Measurements from ENCODE around the gene CYBC1.

The CYBC1 gene

DNA sequence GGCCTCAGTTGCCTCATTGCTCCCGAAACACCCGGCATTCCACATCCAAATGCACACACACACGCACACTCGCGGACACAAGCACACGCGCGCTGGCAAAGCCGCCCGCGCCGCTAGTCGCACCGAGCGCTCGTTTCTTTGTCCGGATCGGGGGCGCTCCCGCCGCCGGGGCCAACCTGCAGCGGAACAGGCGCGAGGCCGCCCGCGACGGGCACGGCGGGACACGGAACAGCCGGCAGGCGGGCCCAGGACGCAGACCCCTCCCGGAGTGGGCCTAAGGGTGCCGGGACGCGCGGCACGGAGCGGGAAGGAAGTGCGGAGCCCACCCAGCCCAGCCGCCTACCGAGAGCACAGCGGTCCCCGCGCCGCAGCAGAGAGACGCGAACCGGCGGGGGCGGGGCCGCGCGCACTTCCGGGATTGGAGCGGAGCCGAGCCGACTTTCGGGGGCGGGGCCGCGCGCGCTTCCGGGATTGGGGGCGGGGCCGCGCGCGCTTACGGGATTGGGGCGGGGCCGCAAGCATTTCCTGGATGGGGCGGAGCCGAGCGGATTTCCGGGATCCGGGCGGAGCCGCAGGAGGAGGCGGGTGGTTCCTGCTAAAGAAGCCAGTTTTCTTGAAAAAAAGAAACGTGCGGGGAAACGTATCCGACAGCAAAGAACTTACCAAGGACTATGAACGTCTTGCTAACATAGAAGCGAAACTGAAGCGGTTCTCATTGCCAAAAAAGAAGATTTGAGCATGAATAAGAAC is at the start of gene CYBC1:
CYBC1 (minus strand) TSS at position 396 of the 750 bp plus-strand sequence. CDS start 1,498 bp downstream, outside the sequence.
- peak; percentile 74 for DNase-seq

DNA sequence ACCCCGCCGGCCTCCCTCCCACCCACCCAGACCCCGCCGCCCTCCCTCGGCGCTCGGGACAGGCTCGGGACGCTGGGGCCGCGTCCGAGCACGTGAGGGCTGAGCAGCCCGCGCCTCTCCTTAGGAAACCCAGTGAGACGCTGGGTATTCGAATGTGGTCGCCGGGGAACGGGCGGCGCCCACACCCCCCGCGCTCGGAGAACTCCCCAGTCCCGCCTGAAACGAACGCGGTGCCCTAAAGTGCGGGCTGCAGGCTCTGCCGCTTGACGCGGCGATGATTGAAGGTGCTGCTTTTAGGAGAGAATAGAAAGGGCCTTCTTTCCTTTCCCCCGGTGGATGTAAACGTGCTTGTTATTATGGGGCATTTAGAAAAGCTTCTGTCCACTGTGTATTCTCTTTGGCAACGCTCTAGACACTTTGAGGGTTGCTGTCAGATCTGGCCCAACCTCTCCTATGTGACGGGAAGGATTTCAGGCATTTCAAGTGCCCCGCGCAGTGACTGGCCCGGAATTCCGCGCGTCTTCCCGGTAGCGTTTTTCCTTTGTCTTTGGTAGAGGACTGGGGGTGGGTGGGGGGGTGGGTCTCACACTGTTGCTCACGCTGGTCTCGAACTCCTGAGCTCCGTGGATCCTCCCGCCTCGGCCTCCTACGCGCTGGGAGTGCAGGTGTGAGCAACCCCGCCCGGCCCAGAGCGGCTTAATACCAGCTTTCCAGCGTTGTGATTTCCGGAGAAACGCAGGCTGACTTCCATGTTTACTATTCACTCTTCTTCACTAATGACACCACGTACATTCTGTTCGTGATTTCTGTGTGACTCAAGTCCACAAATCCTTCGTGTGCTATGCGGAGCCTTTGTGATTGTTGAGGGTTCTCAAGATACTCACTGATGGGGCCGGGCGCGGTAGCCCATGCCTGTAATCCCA is 47.2 kb upstream of the CYBC1 start:
- peak; percentile 28 for DNase-seq

DNA sequence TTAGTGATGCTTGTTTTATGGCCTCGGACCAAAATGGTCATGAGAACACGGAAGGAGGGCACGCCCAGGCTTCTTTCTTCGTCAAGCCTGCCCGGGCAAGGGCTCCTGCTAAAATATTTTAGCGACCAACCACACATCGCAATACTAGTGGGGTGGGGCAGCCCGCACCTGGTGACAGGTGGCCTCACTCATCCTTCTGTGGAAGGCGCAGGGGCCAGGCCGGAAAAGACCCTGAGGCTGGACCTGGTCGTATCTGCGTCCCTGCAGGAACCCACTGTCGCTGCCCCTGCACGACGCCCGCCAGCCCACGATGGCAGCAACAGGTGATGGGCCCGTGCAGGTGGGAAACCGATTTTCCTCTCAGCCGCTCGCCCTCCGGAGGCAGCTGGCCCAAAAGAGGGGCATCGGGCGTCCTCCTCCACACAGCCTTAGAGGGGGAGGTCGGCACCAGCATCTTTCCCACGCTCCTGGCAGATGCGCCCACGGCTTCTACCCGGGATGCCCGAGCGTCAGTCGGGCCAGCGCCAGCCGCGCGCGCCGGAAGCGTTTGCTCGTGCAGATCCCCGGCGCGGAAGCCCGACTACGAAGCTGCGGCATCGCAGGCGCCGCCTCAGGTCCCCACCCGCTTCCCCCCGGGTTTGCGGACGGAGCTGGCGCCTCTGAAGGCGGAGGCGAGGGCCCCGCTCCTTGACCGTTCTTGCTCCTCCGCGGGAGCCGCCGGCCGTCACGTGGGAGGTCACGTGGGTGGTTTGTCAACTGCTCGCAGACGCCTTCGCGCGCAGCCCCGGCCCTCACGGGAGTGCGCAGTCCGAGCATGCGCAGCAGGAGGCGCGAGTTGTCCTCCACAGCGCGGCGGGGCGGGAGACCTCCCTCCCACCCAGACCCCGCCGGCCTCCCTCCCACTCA is 46.2 kb upstream of the CYBC1 start:
- DNase-seq = peak; percentile 86

DNA sequence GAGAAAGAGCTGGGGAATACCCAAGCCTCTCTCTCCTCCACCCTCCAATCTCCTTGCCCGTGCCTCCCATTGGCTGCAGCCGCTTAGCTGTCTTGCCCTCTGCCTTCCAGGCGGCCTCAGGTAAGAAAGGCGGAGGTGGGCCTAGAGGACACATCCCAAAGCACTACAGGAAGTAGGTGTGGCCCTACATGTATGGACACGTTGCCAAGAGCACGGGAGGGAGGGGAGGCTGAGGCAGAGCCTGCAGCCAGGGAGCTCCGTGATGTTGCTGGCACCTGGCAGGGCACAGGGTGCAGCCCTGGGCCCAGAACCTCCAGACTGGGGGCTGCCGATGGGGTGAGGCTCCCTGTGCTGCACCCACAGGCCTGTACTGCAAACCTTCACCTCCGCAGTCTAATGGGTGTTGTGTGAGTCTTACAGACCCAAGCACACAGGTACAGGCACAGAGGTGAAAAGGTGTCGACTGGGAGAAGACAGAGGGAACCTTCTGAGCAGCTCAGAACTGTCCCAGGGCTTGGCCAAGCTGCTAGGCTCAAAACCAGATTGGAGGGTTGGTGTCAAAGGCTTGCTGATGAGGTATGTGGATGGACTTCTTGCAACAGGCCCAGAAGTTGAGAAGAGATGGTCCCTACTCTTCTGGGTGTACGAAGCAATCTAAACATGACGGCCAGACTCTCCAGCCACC is 45.4 kb upstream of the CYBC1 start:
- peak; percentile 69 for DNase-seq

DNA sequence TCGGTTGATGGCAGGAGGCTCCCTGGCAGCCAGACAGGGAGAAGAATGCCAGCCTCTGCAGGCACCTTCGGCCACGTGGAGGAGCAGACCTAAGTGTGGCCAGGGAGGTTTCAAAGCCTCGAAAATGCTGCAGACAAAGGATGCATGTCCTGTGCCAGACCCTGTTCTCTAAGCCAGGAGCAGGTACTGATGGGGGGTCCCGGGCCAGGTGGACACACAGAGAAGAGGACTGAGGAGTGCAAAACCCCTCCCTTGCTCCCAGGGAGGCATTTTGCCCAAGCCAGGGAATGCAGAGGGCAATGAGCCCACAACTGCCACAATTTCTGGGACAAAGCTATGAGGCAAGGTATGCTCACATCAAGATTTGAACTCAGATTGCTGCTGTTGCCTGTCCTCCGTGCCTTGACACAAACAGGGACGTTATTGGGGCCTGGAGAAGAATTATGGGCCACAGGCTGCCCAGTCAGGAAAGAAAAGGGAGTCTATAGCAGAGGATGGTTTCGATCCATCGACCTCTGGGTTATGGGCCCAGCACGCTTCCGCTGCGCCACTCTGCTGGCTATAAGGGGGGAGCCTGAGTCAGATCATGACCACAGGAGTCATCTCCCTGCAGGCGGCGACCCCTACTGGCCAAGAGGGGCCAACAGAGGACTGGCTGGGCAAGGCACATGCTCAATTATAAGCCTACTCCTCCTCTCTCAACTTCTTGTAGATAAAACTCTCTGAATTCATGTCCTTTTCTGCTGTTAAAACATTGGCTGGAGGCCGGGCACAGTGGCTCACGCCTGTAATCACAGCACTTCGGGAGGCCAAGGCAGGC is 43.9 kb upstream of the CYBC1 start:
- DNase-seq = peak; percentile 95

DNA sequence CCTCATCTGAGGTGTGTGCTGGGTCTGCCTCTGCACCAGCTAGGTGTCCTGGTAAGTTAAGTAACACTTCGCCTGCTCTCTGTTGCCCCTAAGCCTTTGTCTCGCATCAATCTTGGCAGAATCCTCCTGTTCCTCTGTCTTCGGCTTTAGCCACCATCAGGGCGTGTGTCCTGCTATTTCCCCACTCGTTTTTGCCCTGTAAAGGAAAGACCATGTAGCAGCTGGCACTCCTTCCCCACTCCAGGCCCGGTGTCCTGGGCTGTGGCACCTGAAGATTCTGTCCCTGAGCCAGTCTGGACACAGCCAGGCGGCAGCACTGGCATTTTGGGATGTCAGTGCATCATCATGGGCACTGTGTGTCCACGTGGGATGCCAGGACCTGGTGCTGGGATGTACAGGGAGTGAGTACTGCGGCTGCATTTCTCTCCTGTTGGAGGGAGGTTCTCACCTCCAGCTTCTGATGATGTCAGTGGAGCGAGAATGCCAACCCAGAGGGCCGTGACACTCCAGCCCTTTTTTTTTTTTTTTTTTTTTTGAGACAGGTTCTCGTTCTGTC is 42.8 kb upstream of the CYBC1 start:
- DNase-seq = no peak

DNA sequence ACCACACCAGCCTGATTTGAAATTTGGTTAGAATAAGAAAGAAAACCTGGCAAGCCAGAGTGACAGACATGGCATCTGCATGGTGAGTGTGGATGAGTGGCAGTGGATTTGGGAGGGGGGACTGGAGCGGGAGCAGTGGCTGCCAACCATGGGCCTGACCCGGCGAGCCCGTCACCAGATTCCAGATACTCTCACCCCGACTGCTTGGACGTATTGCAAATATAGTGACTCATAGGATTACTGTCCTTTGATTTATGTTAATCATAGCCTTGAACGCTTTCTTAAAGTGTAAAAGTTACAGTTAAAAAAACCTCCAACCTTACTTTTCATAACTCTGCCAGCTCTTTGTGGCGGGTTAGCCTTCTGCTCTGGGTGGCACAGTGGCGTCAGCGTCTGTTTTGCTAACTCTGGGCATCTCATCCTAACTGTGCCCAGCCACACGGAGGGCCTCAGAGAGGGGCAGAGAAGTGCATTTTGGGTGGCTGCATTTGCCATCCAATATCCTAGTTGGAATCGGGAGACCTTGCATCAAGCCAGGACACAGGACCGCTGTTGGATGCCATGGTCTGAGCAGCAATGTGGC is 42.2 kb upstream of the CYBC1 start:
- no peak for DNase-seq

DNA sequence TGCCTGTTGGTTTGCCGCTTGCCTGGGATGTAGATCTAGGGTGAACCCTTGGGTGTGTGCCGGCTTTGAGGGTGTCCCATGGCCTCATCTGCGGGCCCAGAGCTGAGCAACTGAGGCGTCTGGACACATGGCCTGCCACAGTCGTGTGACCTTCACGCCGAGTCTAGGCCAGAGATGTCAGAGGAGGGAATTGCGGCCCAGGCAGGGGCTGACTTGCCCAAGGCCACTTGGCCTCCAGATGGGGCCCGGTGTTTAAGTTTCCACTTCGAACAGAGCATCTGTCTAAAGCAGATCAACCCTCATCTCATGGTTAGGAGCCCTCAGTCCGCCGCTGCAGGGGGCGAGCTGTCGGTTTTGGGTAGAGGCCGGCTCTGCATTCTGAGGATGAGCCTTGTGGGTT is 41.0 kb upstream of the CYBC1 start:
- DNase-seq = no peak

DNA sequence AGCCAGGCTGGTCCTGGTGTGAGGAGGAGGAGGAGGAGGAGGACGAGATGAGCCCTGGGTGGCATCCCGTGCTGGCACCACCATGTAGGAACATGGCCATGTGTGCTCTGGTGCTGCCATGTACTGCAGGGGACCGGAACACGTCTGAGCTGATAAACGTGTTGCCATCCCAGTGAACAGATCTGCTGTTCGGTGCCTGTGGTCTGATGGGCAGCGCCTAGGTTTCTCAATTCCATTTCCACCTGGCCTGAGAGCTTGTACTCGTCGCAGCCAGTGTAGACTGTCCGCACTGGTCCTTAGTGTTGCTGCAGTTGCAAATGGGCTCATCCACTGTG is 40.6 kb upstream of the CYBC1 start:
- DNase-seq = no peak

DNA sequence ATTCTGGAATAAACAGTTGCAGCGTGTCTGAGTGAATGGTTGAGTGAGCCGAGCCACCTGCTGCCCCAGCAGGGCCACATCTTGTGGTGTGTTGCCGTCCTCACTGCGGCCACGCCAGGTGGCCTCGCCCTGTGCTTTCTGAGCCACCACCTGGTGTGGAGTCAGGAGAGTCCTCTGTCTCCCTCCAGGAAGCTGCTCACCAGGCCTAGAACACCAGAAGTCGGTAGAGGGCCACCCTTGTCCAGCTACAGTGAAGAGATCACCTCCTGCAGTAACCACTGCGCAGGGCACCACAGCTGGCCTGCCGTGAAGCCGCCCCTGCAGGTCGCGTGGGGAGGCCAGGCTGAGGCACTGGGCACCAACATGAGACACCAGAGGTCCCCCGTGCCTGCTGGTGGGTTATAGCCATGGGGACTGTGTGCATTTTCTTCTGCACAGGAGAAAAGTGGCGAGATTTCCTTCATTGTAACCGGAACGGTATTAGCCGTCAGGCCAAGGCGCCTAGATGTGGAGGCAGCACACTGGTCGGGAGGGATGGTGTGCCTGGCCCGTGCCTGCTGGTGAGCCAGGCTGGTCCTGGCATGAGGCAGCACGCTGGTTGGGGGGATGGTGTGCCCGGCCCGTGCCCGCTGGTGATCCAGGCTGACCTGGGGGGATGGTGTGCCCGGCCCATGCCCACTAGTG is 40.1 kb upstream of the CYBC1 start:
- peak; percentile 66 for DNase-seq

DNA sequence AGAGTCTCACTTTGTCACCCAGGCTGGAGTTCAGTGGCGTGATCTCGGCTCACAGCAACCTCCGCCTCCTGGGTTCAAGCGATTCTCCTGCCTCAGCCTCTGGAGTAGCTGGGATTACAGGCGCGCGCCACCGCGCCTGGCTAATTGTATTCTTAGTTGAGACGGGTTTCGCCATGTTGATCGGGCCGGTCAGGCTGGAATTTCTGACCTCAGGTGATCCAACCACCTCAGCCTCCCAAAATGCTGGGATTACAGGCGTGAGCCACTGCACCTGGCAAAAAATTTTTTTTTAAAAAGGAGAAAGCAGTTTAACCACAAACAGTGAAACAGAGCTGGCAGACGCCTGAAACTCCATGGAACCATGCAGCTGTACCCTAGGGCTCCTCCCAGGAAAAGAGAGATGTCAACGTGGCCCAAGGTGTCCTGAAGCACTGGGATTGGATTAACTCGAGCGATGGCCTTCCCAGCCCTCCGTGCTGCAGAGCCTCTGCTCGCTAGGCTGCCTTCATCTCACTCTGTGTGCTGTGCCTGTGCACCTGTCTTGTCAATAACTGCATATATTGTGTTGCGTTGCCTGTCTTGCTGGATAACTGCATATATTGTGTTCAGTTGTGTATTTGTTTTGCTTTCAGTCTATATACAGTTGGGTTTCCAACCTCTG is 39.4 kb upstream of the CYBC1 start:
- DNase-seq = no peak

DNA sequence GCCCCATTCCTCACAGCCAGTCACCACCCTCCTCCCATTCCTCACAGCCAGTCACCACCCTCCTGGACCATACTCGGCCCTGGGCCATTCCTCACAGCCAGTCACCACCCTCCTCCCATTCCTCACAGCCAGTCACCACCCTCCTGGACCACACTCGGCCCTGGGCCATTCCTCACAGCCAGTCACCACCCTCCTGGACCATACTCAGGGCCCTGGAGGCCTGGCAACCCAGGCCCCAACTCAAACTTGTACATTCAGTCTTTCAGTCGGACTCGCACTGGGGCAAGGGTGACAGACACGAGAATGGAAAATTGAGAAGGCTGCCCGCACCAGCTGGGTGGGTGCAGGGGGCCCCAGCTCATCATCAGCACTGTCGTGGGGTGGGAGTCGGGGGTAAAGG is 38.6 kb upstream of the CYBC1 start:
- no peak for DNase-seq

DNA sequence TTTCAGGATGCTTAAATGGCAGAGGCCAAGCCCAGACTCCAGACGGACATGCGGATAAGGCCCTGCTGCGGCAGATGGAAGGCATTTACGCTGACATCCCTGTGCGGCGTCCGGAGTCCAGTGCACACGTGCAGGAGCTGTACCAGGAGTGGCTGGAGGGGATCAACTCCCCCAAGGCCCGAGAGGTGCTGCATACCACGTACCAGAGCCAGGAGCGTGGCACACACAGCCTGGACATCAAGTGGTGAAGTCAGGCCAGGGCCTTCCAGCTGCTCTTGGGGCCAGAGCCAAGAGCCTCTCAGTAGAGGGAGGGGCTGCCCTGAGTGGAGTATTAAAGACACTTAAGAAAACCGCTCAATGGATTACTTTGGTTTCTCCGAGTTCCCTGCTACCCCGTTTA is 37.4 kb upstream of the CYBC1 start:
- no peak for DNase-seq

DNA sequence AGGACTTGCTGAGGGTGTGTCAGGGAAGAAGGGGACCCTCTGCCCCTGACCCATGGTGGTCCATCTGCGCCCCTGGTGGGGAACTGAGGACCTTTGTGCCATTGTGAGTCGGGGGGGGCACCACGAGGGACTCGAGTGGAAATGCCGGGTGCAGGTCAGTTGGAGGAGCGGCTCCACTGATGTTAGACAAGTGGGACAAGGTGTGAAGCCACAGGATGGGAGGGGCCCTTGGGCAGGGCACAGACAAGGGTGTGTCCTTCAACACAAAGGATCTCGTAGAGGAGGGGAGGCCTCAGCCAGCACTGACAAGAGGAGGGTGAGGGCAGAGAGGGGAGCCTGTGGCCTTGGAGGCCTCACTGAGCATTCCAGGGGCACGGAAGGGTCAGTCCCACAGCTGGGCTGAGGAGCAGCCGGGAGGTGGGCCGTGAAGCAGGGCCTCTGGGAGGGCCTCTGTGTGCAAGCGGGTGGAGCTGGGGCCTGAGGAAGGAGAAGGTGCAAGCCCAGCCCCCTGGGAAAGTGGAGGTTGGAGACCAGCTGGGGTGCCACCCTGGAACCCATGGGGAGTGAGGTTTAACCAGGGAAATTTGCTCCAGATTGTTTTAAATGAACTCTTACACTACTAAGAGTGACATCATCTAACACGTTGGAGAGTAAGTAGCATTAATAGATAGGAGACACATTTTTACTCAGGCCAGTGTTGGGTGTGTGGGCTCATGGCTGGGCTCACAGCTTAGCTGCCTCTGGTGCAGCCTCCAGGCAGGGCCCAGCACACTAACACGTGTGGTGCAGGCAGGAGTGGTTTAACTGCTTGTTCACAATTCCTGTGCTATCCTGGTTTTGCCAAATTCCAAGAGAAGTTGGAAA is 35.9 kb upstream of the CYBC1 start:
- DNase-seq = no peak

DNA sequence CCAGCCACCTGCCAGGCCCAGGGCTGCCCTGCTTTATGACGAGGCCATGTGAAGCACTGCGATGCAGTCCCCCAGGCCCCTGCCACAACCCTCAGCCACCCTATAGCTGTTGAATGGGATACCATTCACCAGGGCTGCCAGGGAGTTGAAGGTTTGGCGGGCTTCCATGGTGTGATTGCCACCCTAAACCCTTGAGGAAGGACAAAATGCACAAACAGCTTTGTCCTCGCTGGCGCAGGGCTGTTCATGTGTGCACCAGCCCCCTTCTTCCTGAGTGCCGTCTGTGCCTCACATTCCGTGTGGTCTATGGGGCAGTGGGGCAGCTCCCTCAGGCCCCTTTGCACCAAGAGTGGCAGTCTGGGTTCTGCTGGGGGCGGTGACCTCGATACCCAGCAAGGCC is 33.3 kb upstream of the CYBC1 start:
- no peak for DNase-seq

DNA sequence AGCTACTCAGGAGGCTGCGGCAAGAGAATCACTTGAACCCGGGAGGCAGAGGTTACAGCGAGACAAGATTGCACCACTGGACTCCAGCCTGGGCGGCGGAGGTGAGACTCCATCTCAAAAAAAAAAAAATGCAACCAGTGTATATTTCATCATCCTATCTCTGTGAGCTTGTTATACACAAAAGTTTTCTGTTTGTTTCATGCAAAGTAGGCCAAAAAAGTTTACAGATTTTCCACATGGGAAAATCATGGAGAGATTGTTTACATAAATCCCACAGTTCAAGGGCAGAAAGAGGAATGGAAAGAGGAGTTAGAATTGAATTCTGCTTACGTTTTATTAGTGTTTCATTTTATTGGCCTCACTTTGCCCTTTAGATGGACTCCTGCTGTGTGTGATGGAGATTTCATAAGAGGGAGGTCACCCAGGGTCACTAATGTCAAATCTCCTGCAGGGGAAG is 32.7 kb upstream of the CYBC1 start:
- DNase-seq = no peak

DNA sequence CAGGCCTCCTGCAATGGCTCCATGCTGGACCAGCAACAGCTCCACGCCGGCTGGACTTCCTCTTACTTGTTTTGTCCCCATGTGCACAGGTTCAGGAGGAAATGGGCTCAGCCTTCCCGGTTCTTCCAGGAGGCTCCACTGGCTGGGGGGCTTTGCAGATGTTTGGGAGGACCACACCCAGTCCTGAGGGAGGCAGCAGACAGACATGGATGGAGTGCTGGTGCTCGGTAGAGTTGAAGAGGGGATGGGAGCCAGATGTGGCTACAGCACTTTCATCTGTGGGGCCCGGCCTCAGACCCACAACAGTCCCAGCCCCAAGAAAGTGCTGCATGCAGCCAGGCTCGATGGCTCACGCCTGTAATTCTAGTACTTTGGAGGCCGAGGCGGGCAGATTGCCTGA is 29.8 kb upstream of the CYBC1 start:
- no peak for DNase-seq

DNA sequence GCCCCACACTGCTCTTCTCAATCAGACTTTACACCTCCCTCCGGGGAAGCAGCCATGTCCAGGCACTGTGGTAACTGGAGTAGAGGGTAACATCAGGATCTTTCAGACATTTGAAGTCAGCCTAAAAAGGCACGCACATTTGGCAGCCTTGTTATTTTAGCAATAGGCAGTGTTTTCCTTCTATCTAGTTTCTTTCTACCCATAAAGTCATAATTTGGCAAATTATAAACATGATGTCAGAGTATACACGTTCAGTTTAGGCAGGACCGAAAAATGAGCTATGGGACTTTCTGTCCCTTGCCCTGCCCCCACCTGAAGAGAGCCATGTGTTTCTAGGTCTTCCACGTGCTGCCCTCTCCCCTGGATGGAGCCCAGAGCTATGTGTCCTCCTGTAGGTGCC is 29.1 kb upstream of the CYBC1 start:
- no peak for DNase-seq

DNA sequence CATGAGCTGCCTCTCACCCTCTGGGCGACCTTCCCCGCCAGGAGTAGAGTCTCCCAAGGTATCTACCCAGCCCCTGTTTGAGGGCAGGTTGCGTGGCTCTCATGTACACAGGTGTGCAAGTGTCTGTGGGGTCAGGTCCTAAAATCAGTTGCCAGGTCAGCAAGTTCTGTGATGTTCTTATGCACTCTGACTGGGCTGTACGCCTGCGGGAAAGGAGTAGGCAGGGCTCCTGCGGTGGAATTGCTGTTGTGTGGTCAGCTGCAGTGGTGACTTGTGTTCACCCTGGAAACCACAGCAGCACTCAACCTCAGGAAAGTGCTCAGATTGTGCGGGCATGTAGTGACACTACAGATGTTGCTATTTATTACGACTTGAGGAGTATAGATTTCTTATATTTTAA is 27.4 kb upstream of the CYBC1 start:
- no peak for DNase-seq

Data from SHP77 treated with DMSO at 0.1 percent for 48 hours (cell line).